Measurements from ENCODE around the gene PCGF1. TPM values are rescaled to one million over a fixed set of nuclear protein-coding genes. Genes with fewer than 3 reads are reported as not detected.

The PCGF1 gene
- total and polyA plus RNA-seq, 2 of the 13 experiments (the other 11 are each of a cell fraction or from before 2014, with no cell fraction given): 20.4 to 22.6 TPM

DNA sequence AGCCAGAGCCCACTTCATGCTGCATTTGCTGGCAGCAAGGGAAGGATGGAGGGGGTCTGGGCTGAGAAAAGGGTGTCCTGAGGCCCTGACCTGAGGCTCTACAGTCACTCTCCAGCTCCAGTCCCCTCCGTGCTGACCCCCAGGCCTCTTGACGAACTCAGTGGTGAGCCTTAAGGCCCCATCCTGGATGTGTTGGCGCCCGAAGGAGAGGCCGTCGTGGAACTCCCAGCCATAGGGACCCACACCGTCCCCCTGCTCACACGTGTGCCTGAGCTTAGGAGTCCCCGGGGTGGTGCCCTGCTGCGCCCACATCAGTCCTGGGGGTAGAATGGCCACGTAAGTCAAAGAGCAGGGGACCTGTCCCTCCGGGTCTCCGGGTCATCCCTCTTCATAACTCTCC, 43.1 kb downstream of the PCGF1 start (continued):
- no peak for TF ChIP-seq ZBTB46 (CRISPR knock-in tag; IDR thresholded peaks at IDR 0.05; ENCODE audit: borderline replicate concordance)
- no peak for TF ChIP-seq SMAD9 (CRISPR knock-in tag; IDR thresholded peaks at IDR 0.05)
- no peak for TF ChIP-seq AHR (CRISPR knock-in tag; IDR thresholded peaks at IDR 0.05)
- TF ChIP-seq, protein P1, sequence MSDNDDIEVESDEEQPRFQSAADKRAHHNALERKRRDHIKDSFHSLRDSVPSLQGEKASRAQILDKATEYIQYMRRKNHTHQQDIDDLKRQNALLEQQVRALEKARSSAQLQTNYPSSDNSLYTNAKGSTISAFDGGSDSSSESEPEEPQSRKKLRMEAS (IDR thresholded peaks at IDR 0.05): no peak; the same call in 1 of the 2 replicates
- TF ChIP-seq GLMP (CRISPR knock-in tag; IDR thresholded peaks at IDR 0.05; ENCODE audit: borderline replicate concordance): no peak
- TF ChIP-seq MEIS2 (CRISPR knock-in tag; IDR thresholded peaks at IDR 0.05): no peak
- no peak for TF ChIP-seq ZIK1 (CRISPR knock-in tag; IDR thresholded peaks at IDR 0.05; ENCODE audit: borderline replicate concordance, low read depth)
- TF ChIP-seq ZNF280B (CRISPR knock-in tag; IDR thresholded peaks at IDR 0.05; ENCODE audit: borderline replicate concordance): peak; percentile 3; the same call in 1 of the 2 replicates
- TF ChIP-seq, protein P2, sequence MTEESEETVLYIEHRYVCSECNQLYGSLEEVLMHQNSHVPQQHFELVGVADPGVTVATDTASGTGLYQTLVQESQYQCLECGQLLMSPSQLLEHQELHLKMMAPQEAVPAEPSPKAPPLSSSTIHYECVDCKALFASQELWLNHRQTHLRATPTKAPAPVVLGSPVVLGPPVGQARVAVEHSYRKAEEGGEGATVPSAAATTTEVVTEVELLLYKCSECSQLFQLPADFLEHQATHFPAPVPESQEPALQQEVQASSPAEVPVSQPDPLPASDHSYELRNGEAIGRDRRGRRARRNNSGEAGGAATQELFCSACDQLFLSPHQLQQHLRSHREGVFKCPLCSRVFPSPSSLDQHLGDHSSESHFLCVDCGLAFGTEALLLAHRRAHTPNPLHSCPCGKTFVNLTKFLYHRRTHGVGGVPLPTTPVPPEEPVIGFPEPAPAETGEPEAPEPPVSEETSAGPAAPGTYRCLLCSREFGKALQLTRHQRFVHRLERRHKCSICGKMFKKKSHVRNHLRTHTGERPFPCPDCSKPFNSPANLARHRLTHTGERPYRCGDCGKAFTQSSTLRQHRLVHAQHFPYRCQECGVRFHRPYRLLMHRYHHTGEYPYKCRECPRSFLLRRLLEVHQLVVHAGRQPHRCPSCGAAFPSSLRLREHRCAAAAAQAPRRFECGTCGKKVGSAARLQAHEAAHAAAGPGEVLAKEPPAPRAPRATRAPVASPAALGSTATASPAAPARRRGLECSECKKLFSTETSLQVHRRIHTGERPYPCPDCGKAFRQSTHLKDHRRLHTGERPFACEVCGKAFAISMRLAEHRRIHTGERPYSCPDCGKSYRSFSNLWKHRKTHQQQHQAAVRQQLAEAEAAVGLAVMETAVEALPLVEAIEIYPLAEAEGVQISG (CRISPR knock-in tag; IDR thresholded peaks at IDR 0.05): no peak
- no peak for TF ChIP-seq ZSCAN25 (CRISPR knock-in tag; IDR thresholded peaks at IDR 0.05)
- no peak for TF ChIP-seq ZBTB4 (CRISPR knock-in tag; IDR thresholded peaks at IDR 0.05; ENCODE audit: borderline replicate concordance)
- TF ChIP-seq TRIM22 (IDR thresholded peaks at IDR 0.05): no peak
- no peak for TF ChIP-seq DZIP1 (CRISPR knock-in tag; IDR thresholded peaks at IDR 0.05)
